Keratinocyte (primary cell): ENCODE results near the gene TTC39B. TPM values are rescaled to one million over a fixed set of nuclear protein-coding genes. Genes with fewer than 3 reads are reported as not detected.

Experiments used
- DNase-seq: peaks from one replicate; pipeline ENCODE4 v3.0.0-alpha.2; 2011; ENCODE audit warnings: low read depth, missing footprints, low spot score
- FAIRE-seq: peaks from 2 replicates; lab custom pipeline; 2011; peaks lifted over from hg19 to GRCh38; lab: Jason Lieb, UNC
- H2AFZ ChIP-seq: 2 replicates; pipeline ENCODE4 v1.6.0; 2012; ENCODE audit warnings: low read length, control low read depth, inconsistent platforms; ENCODE audit not compliant: control insufficient read depth
- H3K27ac ChIP-seq: 2 replicates; pipeline ENCODE4 v1.5.1; 2011; ENCODE audit warnings: low read length; ENCODE audit not compliant: control insufficient read depth, insufficient read depth
- H3K27me3 ChIP-seq: 3 replicates; pipeline ENCODE4 v1.6.0; 2011; ENCODE audit warnings: low read length; ENCODE audit not compliant: control insufficient read depth, insufficient read depth; ENCODE audit errors: extremely low read depth
- H3K36me3 ChIP-seq, 2 experiments: 2 replicates in 1 of 2; 3 replicates in 1 of 2; pipeline ENCODE4 v1.5.1; 2011; ENCODE audit warnings: low read length in 2 of 2, mild to moderate bottlenecking in 1 of 2; ENCODE audit not compliant: control insufficient read depth in 2 of 2, insufficient read depth in 2 of 2; ENCODE audit errors: extremely low read depth in 1 of 2
- H3K4me1 ChIP-seq: 3 replicates; pipeline ENCODE4 v1.5.1; 2011; ENCODE audit warnings: low read length; ENCODE audit not compliant: control insufficient read depth, insufficient read depth; ENCODE audit errors: extremely low read depth
- H3K4me2 ChIP-seq: 3 replicates; pipeline ENCODE4 v1.6.0; 2011; ENCODE audit warnings: low read depth, low read length; ENCODE audit not compliant: control insufficient read depth, insufficient read depth; ENCODE audit errors: extremely low read depth
- H3K4me3 ChIP-seq, 3 experiments: fragments of 200-600 bp in 1 of 3; sonication (generic) in 1 of 3; 2 replicates in 2 of 3; 3 replicates in 1 of 3; pipeline ENCODE4 v1.5.1; 2011 to 2016; ENCODE audit warnings: low read length in 3 of 3, mild to moderate bottlenecking in 3 of 3, control low read depth in 2 of 3, inconsistent platforms in 1 of 3, low read depth in 1 of 3, mixed read lengths in 1 of 3, mixed run types in 1 of 3, moderate library complexity in 1 of 3; ENCODE audit not compliant: control insufficient read depth in 2 of 3, insufficient read depth in 2 of 3; ENCODE audit errors: extremely low read depth in 1 of 3
- H3K79me2 ChIP-seq: 2 replicates; pipeline ENCODE4 v1.6.0; 2012; ENCODE audit warnings: low read length; ENCODE audit not compliant: control insufficient read depth, insufficient read depth
- H3K9ac ChIP-seq: 3 replicates; pipeline ENCODE4 v1.6.0; 2011; ENCODE audit warnings: low read length; ENCODE audit not compliant: control insufficient read depth, insufficient read depth; ENCODE audit errors: extremely low read depth
- H3K9me1 ChIP-seq: 3 replicates; pipeline ENCODE4 v1.6.0; 2011; ENCODE audit warnings: low read length; ENCODE audit not compliant: control insufficient read depth, insufficient read depth; ENCODE audit errors: extremely low read depth
- H3K9me3 ChIP-seq: 2 replicates; pipeline ENCODE4 v1.5.1; 2012; ENCODE audit warnings: low read depth, low read length; ENCODE audit not compliant: control insufficient read depth
- H4K20me1 ChIP-seq: 3 replicates; pipeline ENCODE4 v1.6.0; 2011; ENCODE audit warnings: low read length; ENCODE audit not compliant: control insufficient read depth, insufficient read depth; ENCODE audit errors: extremely low read depth
- EZH2 ChIP-seq: IDR thresholded peaks from one replicate; pipeline ENCODE4 v1.6.1; 2012; ENCODE audit warnings: inconsistent platforms, mild to moderate bottlenecking, low read length, moderate library complexity
- dilution Hi-C: fragments of 300-500 bp; cut with MboI; formaldehyde crosslinking; loops from one replicate; pipeline ENCODE4 v1.7.0; 2020; ENCODE audit warnings: low sequenced_read_pairs; ENCODE audit not compliant: extremely low pct_ligation_motif_present
- polyA plus RNA-seq, 5 experiments: library from polyadenylated mRNA; depleted of rRNA in 3 of 5; stranded (reverse) in 3 of 5; stranded (forward) in 1 of 5; unstranded in 1 of 5; fragments of >200 nt; gene quantifications; 1 replicate in 1 of 5; 2 replicates in 3 of 5; 3 replicates in 1 of 5; pipeline versions ENCODE4 v1.2.1 to v1.2.3, GENCODE V29; 2011 to 2012; ENCODE audit warnings: missing spikeins in 2 of 5, low read depth in 1 of 5, low replicate concordance in 1 of 5
- TF ChIP-seq, protein P1 (sequence below), 3 experiments: IDR thresholded peaks in 1 of 3; conservative IDR thresholded peaks in 1 of 3; optimal IDR thresholded peaks in 1 of 3; 2 replicates in 2 of 3; 3 replicates in 1 of 3; pipeline versions ENCODE3 to v1.5.1; 2011; ENCODE audit warnings: low read length in 3 of 3, mild to moderate bottlenecking in 3 of 3, moderate library complexity in 2 of 3, control low read depth in 1 of 3, inconsistent platforms in 1 of 3; ENCODE audit not compliant: insufficient read depth in 2 of 3; ENCODE audit errors: extremely low read depth in 1 of 3

The TTC39B gene
- polyA plus RNA-seq, 1 donor (not counting 4 experiments of a cell fraction or from before 2014, with no cell fraction given), result 9.7 TPM

DNA sequence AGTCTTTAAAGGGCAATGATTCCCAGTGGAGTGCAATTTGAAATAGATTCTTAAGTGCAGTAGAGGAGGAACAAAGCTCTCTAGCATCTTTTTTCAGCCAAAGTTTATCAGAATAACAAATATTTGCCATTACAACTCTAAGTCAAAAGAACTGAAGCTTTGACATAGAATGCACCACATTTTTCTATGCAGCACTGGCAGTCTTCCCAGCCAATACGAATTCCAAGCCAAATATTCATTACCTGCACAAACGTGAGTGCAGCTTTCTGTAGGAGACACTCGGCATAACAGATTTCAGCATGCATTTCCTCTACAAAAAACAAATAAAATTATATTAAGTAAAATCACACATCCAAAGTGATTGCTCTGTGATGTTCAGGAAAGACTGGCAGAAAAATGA, 103.4 kb downstream of the TTC39B start:
- DNase-seq (no peak), FAIRE-seq (no peak)
- peaks cover 0 to 2% of the 10 kb centered on the region in 2 experiments for H3K36me3 ChIP-seq

DNA sequence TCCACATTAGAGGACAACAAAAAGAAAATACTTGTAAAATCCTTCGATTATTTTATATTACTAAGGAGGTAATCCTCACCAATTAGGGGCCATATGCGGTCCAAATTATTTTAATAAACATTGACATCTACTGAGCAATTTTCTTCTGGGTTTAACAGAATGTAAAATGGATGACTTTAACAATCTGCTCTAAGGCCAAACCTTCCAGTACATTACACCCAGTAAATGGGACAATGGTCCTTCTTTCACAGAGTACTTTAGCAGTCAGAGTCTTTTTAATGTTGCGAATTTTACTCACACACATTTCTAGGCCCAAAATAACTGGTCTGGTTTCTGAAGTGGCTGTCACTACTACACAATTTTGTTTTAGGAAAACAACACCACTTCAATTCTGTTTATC, 106.9 kb downstream of the TTC39B start:
- Histone ChIP-seq H3K27ac (no peak overlapping the region), H4K20me1 (no peaks in the 10 kb centered on the region), H2AFZ (no peak overlapping the region), H3K27me3 (no peaks in the 10 kb centered on the region), H3K4me1 (no peaks in the 10 kb centered on the region), H3K4me2 (no peak overlapping the region), H3K9me3 (no peaks in the 10 kb centered on the region), H3K4me3 (no peak overlapping the region), H3K79me2 (no peaks in the 10 kb centered on the region), H3K9me1 (no peaks in the 10 kb centered on the region), H3K36me3 (peaks cover 0 to 2% of the 10 kb centered on the region in 2 experiments), H3K9ac (no peak overlapping the region)
- FAIRE-seq (no peak), DNase-seq (no peak)
- no peak for TF ChIP-seq EZH2
- dilution Hi-C loops, result no loop called here

More for the DNA sequence above, 103.4 kb downstream of the TTC39B start:
- Histone ChIP-seq H3K4me3 (no peak overlapping the region), H4K20me1 (no peaks in the 10 kb centered on the region), H3K9ac (no peak overlapping the region), H3K9me1 (no peaks in the 10 kb centered on the region), H3K27ac (no peak overlapping the region), H3K4me1 (no peaks in the 10 kb centered on the region), H3K4me2 (no peak overlapping the region), H3K9me3 (no peaks in the 10 kb centered on the region), H3K79me2 (no peaks in the 10 kb centered on the region), H2AFZ (no peak overlapping the region), H3K27me3 (no peaks in the 10 kb centered on the region)
- dilution Hi-C loops, result no loop called here
- TF ChIP-seq, protein P1, sequence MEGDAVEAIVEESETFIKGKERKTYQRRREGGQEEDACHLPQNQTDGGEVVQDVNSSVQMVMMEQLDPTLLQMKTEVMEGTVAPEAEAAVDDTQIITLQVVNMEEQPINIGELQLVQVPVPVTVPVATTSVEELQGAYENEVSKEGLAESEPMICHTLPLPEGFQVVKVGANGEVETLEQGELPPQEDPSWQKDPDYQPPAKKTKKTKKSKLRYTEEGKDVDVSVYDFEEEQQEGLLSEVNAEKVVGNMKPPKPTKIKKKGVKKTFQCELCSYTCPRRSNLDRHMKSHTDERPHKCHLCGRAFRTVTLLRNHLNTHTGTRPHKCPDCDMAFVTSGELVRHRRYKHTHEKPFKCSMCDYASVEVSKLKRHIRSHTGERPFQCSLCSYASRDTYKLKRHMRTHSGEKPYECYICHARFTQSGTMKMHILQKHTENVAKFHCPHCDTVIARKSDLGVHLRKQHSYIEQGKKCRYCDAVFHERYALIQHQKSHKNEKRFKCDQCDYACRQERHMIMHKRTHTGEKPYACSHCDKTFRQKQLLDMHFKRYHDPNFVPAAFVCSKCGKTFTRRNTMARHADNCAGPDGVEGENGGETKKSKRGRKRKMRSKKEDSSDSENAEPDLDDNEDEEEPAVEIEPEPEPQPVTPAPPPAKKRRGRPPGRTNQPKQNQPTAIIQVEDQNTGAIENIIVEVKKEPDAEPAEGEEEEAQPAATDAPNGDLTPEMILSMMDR (optimal IDR thresholded peaks at IDR 0.05 in 1 of 3, IDR thresholded peaks at IDR 0.05 in 1 of 3, conservative IDR thresholded peaks at IDR 0.05 in 1 of 3; ENCODE audit: extremely low read depth in 1 of 3, insufficient read depth in 2 of 3, low read length in 3 of 3), result no peak
- TF ChIP-seq EZH2, result no peak

DNA sequence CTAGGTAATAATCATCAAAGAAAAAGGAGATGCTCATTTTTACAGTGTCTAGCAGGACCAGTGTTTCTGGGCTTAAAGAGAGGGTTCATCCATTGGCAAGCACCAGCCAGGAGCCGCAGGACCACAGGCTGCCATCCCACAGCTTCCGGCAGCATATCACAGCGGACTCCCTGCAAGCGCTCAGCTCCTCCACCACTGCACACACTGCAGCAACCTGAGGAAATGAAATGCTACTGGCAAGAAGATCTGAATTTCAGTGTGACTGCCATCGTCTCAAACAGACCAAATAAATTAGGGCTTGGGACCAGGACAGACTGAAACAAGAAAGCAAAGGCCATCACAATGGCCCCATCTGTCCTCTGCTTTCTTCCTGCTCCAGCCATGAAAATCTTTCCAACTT, 114.2 kb downstream of the TTC39B start:
- no peak overlapping the region for H2AFZ ChIP-seq
- no peaks in the 10 kb centered on the region for H3K9me3 ChIP-seq
- no peak for TF ChIP-seq EZH2
- TF ChIP-seq, protein P1 (optimal IDR thresholded peaks at IDR 0.05 in 1 of 3, IDR thresholded peaks at IDR 0.05 in 1 of 3, conservative IDR thresholded peaks at IDR 0.05 in 1 of 3; ENCODE audit: extremely low read depth in 1 of 3, insufficient read depth in 2 of 3, low read length in 3 of 3), result no peak
- no peaks in the 10 kb centered on the region for H3K27me3 ChIP-seq
- H3K9me1 ChIP-seq, result no peaks in the 10 kb centered on the region
- no peak for DNase-seq
- H3K36me3 ChIP-seq, result peaks cover 0 to 5% of the 10 kb centered on the region in 2 experiments
- no peak overlapping the region for H3K27ac ChIP-seq
- H3K4me1 ChIP-seq, result no peaks in the 10 kb centered on the region
- H3K4me2 ChIP-seq, result no peak overlapping the region
- no peaks in the 10 kb centered on the region for H3K79me2 ChIP-seq
- no peak for FAIRE-seq
- dilution Hi-C loops, result no loop called here
- no peaks in the 10 kb centered on the region for H4K20me1 ChIP-seq
- no peak overlapping the region for H3K4me3 ChIP-seq
- no peak overlapping the region for H3K9ac ChIP-seq
